Rectal smooth muscle tissue (tissue), 1 donor: ENCODE results near the gene SYF2.

Experiments
- H3K27ac ChIP-seq: one replicate; pipeline ENCODE4 v1.7.0; 2013; ENCODE audit warnings: low read depth, low read length, inconsistent platforms
- H3K27me3 ChIP-seq: one replicate; pipeline ENCODE4 v1.7.0; 2013; ENCODE audit warnings: low read length; ENCODE audit not compliant: control insufficient read depth, insufficient read depth
- H3K36me3 ChIP-seq: one replicate; pipeline ENCODE4 v1.7.0; 2013; ENCODE audit warnings: low read length; ENCODE audit not compliant: control insufficient read depth, insufficient read depth
- H3K4me1 ChIP-seq: one replicate; pipeline ENCODE4 v1.7.0; 2013; ENCODE audit warnings: low read length; ENCODE audit not compliant: control insufficient read depth, insufficient read depth
- H3K4me3 ChIP-seq: one replicate; pipeline ENCODE4 v1.7.0; 2013; ENCODE audit warnings: low read length
- H3K9ac ChIP-seq: one replicate; pipeline ENCODE4 v1.7.0; 2013; ENCODE audit warnings: low read length

SYF2 gene

DNA sequence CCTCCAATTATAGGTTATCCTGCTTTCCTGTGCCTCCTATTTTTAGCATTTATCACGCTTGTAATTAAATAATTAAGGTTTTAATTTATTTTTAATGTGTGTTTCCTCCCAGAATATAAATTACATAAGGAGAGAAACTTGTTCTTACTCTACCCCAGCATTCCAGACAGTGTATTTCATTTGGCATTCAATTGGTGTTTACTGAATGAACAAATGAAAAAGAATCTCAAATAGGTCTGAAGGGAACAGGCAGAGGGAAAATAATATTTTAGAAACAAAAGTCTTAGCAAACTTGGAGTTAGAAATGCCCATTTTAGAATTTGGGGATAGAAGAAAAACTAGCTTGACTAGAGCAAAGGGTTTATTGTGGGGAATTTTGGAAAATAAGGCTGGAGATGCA lies 24.9 kb upstream of the SYF2 start:
- Histone ChIP-seq H3K9ac (no peak overlapping the region), H3K4me1 (no peaks in the 10 kb centered on the region), H3K4me3 (no peak overlapping the region), H3K27me3 (no peaks in the 10 kb centered on the region), H3K36me3 (no peaks in the 10 kb centered on the region), H3K27ac (no peak overlapping the region)

- Histone ChIP-seq H3K27me3 (no peaks in the 10 kb centered on the region), H3K4me1 (no peaks in the 10 kb centered on the region), H3K27ac (no peak overlapping the region), H3K4me3 (no peak overlapping the region), H3K9ac (no peak overlapping the region), H3K36me3 (no peaks in the 10 kb centered on the region)
These were observed 24.3 kb upstream of the SYF2 start for GRCh38 chr1:25256578-25256965.

DNA sequence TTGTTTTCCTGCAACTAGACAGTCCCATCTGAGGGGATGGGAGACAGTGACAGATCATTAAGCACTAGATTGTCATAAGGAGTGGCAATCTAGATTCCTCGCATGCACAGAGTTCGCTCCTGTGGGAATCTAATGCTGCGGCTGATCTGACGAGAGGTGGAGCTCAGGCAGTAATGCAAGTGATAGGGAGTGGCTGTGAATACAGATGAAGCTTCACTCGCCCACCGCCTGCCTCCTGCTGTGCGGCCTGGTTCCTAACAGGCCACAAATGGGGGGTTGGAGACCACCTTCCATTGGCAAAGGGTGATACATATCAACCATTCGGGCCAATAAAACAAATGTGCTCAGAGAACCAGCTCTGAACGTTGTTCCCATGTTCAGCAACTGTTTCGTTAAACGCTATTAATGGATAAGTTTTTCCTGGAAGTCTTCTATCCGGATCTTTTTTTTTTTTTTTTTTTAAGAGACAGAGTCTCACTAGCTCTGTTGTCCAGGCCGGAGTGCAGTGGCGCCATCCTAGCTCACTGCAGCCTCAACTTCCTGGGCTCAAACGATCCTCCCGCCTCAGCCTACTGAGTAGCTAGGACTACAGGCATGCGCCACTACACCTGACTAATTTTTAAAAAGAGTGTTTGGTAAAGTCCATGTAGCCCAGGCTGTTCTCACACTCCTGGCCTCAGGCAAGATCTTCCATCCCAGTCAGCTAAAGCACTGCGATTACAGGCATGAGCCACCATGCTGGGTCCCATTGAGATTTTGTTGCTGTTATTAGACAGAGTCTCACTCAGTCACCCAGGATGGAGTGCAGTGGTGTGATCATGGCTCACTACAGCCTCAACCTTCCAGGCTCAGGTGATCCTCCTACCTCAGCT lies 23.6 kb upstream of the SYF2 start:
- Histone ChIP-seq H3K27me3 (no peaks in the 10 kb centered on the region), H3K9ac (no peak overlapping the region), H3K4me1 (no peaks in the 10 kb centered on the region), H3K4me3 (no peak overlapping the region), H3K36me3 (no peaks in the 10 kb centered on the region), H3K27ac (no peak overlapping the region)

DNA sequence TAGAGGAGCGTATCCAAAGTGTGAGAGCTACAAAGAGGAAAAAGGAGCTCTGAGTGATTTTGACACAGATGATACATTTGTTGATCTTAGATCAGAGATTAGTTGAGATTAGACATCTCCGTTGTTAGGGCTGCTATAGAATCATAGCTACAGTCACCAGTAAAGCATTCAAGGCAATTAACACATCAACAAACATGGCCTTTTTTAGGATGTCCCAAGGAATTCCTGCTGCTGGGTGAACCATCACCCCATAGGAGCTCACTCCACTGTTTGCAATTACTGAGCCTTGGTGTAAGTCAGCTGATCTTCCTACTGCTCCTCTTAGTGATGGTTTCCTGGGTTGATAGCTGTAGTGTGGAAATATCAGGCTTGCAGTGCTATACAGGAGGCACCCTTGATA lies 21.6 kb upstream of the SYF2 start:
- Histone ChIP-seq H3K27me3 (no peaks in the 10 kb centered on the region), H3K9ac (no peak overlapping the region), H3K27ac (no peak overlapping the region), H3K4me1 (no peaks in the 10 kb centered on the region), H3K36me3 (no peaks in the 10 kb centered on the region), H3K4me3 (no peak overlapping the region)

- peaks cover 10% of the 10 kb centered on the region for H3K4me1 ChIP-seq
- peak overlapping the region; percentile 100 for H3K27ac ChIP-seq
- H3K36me3 ChIP-seq = peaks cover 16% of the 10 kb centered on the region
- no peaks in the 10 kb centered on the region for H3K27me3 ChIP-seq
- H3K9ac ChIP-seq = peak overlapping the region; percentile 57
- H3K4me3 ChIP-seq = peak overlapping the region; percentile 100
These were observed 15.8 kb upstream of the SYF2 start for GRCh38 chr1:25247829-25248754.

GRCh38 chr1:25247024-25247828 lies 14.9 kb upstream of the SYF2 start, which contains the start of gene RSRP1:
TSS of gene RSRP1 (minus strand) at chr1:25247454. CDS start at chr1:25246963, 491 bp downstream.
- H3K9ac ChIP-seq = peak within 1 kb of the TSS; percentile 100
- peak within 1 kb of the TSS; percentile 100 for H3K4me3 ChIP-seq
- H3K4me1 ChIP-seq = peaks cover 10% of the 10 kb centered on the region
- H3K27ac ChIP-seq = peak within 1 kb of the TSS; percentile 100
- H3K36me3 ChIP-seq = peaks cover 16% of the 10 kb centered on the region
- no peaks in the 10 kb centered on the region for H3K27me3 ChIP-seq

- Histone ChIP-seq H3K4me3 (peak overlapping the region; percentile 100), H3K27me3 (no peaks in the 10 kb centered on the region), H3K27ac (peak overlapping the region; percentile 100), H3K9ac (peak overlapping the region; percentile 100), H3K4me1 (peaks cover 10% of the 10 kb centered on the region), H3K36me3 (peaks cover 16% of the 10 kb centered on the region)
These were observed 14.3 kb upstream of the SYF2 start for GRCh38 chr1:25246600-25247023.

DNA sequence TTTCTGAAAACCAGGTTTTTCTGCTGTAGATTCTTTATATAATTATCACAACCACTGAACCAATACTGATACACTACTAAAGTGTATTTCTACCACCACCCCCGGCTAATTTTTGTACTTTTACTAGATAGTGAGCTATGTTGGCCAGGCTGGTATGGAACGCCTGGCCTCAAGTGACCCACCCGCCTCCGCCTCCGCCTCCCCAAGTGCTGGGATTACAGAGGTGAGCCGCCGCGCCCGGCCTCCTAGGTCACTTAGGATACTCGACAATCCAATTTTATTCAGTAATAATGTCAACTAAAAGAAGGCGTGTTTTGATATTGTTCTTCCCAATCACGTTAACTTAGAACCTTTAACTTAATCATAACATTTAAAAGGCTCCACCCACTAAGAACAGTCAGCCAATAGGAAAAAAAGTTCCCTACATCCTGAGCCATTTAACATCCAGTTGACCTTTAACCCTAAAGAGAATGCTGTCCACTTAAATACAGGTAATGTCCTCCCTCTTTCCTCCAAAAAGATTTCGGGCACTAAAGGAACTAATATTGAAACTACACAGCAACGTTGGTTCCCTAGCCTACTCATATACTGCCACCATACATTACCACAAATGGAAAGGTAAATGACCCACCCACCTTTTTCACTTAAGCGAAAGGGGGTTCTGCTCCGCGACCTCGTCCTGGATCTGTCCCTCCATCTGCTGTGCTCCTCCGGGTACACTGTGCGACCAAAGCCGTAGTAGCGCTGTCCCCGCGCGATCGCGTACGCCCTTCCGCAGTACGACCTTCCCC lies 13.7 kb upstream of the SYF2 start:
- Histone ChIP-seq H3K4me1 (peaks cover 10% of the 10 kb centered on the region), H3K4me3 (peak overlapping the region; percentile 100), H3K27me3 (no peaks in the 10 kb centered on the region), H3K9ac (peak overlapping the region; percentile 100), H3K36me3 (peaks cover 16% of the 10 kb centered on the region), H3K27ac (peak overlapping the region; percentile 100)

DNA sequence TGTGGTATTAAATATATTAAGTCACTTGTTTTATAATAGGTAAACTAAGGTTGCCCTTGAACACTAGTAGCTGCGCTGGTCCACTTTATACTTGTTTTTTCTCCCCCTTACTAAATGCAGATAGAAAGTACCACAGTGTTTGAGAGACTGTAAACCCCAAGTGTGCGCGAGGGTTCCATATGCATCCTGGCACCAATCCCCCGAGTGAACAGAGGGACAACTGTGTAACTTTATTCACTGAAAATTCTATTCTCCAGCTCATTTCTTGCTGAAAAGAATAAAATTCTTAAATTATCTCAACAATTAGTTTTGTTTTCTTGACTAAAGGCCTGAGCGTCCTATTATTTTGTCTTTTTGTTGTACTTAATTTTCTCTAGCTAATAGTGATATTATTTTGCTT lies 13.1 kb upstream of the SYF2 start:
- Histone ChIP-seq H3K27ac (peak overlapping the region; percentile 4), H3K4me3 (peak overlapping the region; percentile 100), H3K27me3 (no peaks in the 10 kb centered on the region), H3K4me1 (peaks cover 13% of the 10 kb centered on the region), H3K9ac (no peak overlapping the region), H3K36me3 (peaks cover 16% of the 10 kb centered on the region)

DNA sequence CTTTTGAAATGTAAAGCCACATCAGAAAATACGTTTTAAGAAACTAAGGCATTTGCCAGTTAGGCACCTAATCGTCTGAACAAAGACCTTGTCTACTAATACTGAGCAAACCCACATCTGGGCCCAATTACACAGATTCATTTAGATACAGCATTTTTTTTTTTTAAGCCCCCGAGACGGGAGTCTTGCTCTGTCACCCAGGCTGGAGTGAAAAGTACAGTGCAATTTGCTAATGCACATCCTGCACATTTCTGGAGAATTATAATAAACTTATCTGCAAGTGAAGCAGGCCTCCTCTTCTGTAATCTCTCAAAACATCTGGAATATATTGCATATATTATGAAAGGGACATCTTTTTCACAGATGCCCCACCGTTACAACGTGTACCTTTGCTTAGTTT lies 11.6 kb upstream of the SYF2 start:
- no peak overlapping the region for H3K9ac ChIP-seq
- H3K4me3 ChIP-seq = no peak overlapping the region
- H3K36me3 ChIP-seq = peaks cover 16% of the 10 kb centered on the region
- no peaks in the 10 kb centered on the region for H3K27me3 ChIP-seq
- no peak overlapping the region for H3K27ac ChIP-seq
- H3K4me1 ChIP-seq = peaks cover 15% of the 10 kb centered on the region
